Measurements from ENCODE around the gene SFT2D1. TPM values are rescaled to one million over a fixed set of nuclear protein-coding genes. Genes with fewer than 3 reads are reported as not detected.
A peak's percentile ranks its signal among the peaks of the same experiment; 100 is the strongest.

The SFT2D1 gene
- total RNA-seq, 3 donors from 2014 or later (not counting 1 experiment from before 2014, with no cell fraction given), result 32.8 to 44.7 (median 33.5) TPM

GRCh38 chr6:166382933-166383801, 40.8 kb upstream of the SFT2D1 start, which contains the start of gene MPC1:
Gene MPC1, minus strand, starts transcription at chr6:166382940. Its CDS starts 64 bp downstream, at chr6:166382876.
- Histone ChIP-seq H3K36me3 (ENCODE audit: control insufficient read depth, insufficient read depth, low read length) (no peaks in the 10 kb centered on the region), H3K4me3 (ENCODE audit: low read length) (peak within 1 kb of the TSS; percentile 75), H3K27ac (ENCODE audit: low read length) (peak within 1 kb of the TSS; percentile 75), H3K9me3 (ENCODE audit: control insufficient read depth, insufficient read depth, low read length) (no peaks in the 10 kb centered on the region), H3K27me3 (ENCODE audit: control insufficient read depth, insufficient read depth, low read length) (no peaks in the 10 kb centered on the region), H3K4me1 (ENCODE audit: control insufficient read depth, insufficient read depth, low read length) (peaks cover 15% of the 10 kb centered on the region)
- Mint-ChIP-seq H3K27me3 (ENCODE audit: low read depth in 2 of 2) (no peaks in the 10 kb centered on the region), H3K27ac (peak within 1 kb of the TSS; percentile 88 to 92), H3K9me3 (no peaks in the 10 kb centered on the region), H3K36me3 (no peaks in the 10 kb centered on the region), H3K4me3 (peak within 1 kb of the TSS; percentile 94), H3K4me1 (peaks cover 9 to 13% of the 10 kb centered on the region in 2 donors)
- intact Hi-C loops (cut with micrococcal nuclease), result loop anchor here (1.0 to 5.0 kb wide), 5 partner anchors 42 to 244 kb away; partner anchors contain the start of gene RPS6KA2
- DNase-seq, result peak; percentile 94 to 96
- ATAC-seq, result peak; percentile 92 to 99 (median 95)
- TF ChIP-seq CTCF (IDR thresholded peaks at IDR 0.05), result no peak
- under 1% methylated on average over 94 of the region's 94 CpGs for WGBS (ENCODE audit: insufficient coverage)

- Histone ChIP-seq H3K9me3 (ENCODE audit: control insufficient read depth, insufficient read depth, low read length) (no peaks in the 10 kb centered on the region), H3K27ac (ENCODE audit: low read length) (peak overlapping the region; percentile 69), H3K36me3 (ENCODE audit: control insufficient read depth, insufficient read depth, low read length) (no peaks in the 10 kb centered on the region), H3K27me3 (ENCODE audit: control insufficient read depth, insufficient read depth, low read length) (no peaks in the 10 kb centered on the region), H3K4me1 (ENCODE audit: control insufficient read depth, insufficient read depth, low read length) (peaks cover 15% of the 10 kb centered on the region), H3K4me3 (ENCODE audit: low read length) (peak overlapping the region; percentile 64)
- Mint-ChIP-seq H3K27ac (peak overlapping the region; percentile 88 to 92), H3K9me3 (no peaks in the 10 kb centered on the region), H3K36me3 (no peaks in the 10 kb centered on the region), H3K27me3 (ENCODE audit: low read depth in 2 of 2) (no peaks in the 10 kb centered on the region), H3K4me1 (peaks cover 9 to 15% of the 10 kb centered on the region in 2 donors), H3K4me3 (peak overlapping the region; percentile 94)
- no peak for TF ChIP-seq CTCF (IDR thresholded peaks at IDR 0.05)
- WGBS (ENCODE audit: insufficient coverage), result under 1% methylated on average over 46 of the region's 46 CpGs
- peak; percentile 4 to 13 (median 5) for ATAC-seq
- intact Hi-C loops (cut with micrococcal nuclease), result loop anchor here (1.0 to 5.0 kb wide), 3 partner anchors 55 to 245 kb away; partner anchors contain the start of gene RPS6KA2
- DNase-seq, result no peak
These were observed 40.2 kb upstream of the SFT2D1 start for GRCh38 chr6:166382500-166382932.

DNA sequence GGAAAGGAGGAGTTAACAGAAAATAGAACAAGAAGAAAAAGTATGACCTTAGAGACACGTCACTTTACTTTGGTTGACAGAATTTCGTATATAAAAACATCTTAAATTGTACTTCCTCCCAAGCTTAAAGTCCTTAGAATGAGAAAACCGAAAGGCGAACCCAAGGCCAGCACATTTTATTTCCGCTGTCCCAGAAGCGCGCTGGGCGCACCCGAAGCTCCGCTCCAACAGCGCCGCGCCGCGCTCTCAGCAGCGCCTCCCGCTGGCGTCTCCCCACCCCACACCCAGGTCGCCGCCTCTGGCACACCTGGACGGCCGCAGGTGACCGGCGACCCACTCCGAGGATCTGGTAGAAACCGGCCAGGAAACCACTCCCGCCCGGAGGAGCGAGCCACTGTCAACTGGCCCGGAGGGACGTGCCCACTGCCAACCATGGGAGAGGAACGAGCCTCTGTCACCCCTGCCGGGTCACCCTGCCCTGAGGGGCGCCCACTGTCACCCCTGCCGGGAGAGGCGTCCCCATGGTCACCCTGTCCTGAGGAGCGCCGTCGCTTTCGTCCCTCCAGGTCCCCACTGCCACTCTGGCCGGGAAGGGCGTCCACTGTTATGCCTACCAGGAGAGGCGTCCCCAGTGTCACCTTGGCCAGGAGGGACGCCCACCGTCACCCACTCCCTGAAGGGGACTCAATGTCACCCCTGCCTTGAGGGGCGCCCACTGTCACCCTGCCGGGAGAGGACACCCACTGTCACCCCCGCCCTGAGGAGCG, 39.6 kb upstream of the SFT2D1 start:
- Histone ChIP-seq H3K27ac (ENCODE audit: low read length) (peak overlapping the region; percentile 69), H3K27me3 (ENCODE audit: control insufficient read depth, insufficient read depth, low read length) (no peaks in the 10 kb centered on the region), H3K4me1 (ENCODE audit: control insufficient read depth, insufficient read depth, low read length) (peaks cover 15% of the 10 kb centered on the region), H3K36me3 (ENCODE audit: control insufficient read depth, insufficient read depth, low read length) (no peaks in the 10 kb centered on the region), H3K9me3 (ENCODE audit: control insufficient read depth, insufficient read depth, low read length) (no peaks in the 10 kb centered on the region), H3K4me3 (ENCODE audit: low read length) (peak overlapping the region; percentile 64)
- intact Hi-C loops (cut with micrococcal nuclease), result loop anchor here (1.0 to 5.0 kb wide), 3 partner anchors 55 to 245 kb away; partner anchors contain the start of gene RPS6KA2
- ATAC-seq (peak; percentile 27 to 47 (median 32)), DNase-seq (peak; percentile 65 to 81)
- under 1% methylated on average over 49 of the region's 49 CpGs for WGBS (ENCODE audit: insufficient coverage)
- Mint-ChIP-seq H3K36me3 (no peaks in the 10 kb centered on the region), H3K9me3 (no peaks in the 10 kb centered on the region), H3K4me3 (peak overlapping the region; percentile 94), H3K27ac (peak overlapping the region; percentile 88 to 92), H3K27me3 (ENCODE audit: low read depth in 2 of 2) (no peaks in the 10 kb centered on the region), H3K4me1 (peaks cover 9 to 15% of the 10 kb centered on the region in 2 donors)
- peak; percentile 97 for TF ChIP-seq CTCF (IDR thresholded peaks at IDR 0.05)
